ENCODE measurements around the gene USP51.
"Not testable (repeated sequence)": the region's sequence is repeated elsewhere in the genome, so short reads cannot be mapped to it uniquely, and the experiment has no call there.

- TF ChIP-seq EZH2 (IDR thresholded peaks at IDR 0.05; ENCODE audit: borderline replicate concordance); CTCF (IDR thresholded peaks at IDR 0.05; ENCODE audit: poor library complexity); EZH2phosphoT487 (IDR thresholded peaks at IDR 0.05; ENCODE audit: low read depth, severe bottlenecking, unreplicated experiment): not testable (repeated sequence)
Measured at GRCh38 chrX:55465791-55466190, 23.9 kb downstream of the USP51 start.

Data from hepatocyte (in vitro differentiated cells).